HL-60 (cell line): ENCODE measurements around the gene CACNA1C.

ENCODE experiments used
- DNase-seq, 2 experiments: peaks; one replicate each; pipeline ENCODE4 v3.0.0-alpha.2; 2010 to 2020; ENCODE audit warnings: low read depth in 1 of 2, low spot score in 1 of 2
- H3K27ac ChIP-seq: fragments of 250-450 bp; sonication (Bioruptor Pico); replicated peaks from 2 replicates; pipeline ENCODE4 v1.5.1; 2020; ENCODE audit warnings: mild to moderate bottlenecking, moderate library complexity
- H3K27me3 ChIP-seq: fragments of 250-450 bp; sonication (Bioruptor Pico); 2 replicates; pipeline ENCODE4 v1.5.1; 2021; ENCODE audit warnings: mild to moderate bottlenecking, moderate library complexity; ENCODE audit not compliant: insufficient read depth, poor library complexity, severe bottlenecking
- H3K4me3 ChIP-seq: replicated peaks from 2 replicates; pipeline ENCODE4 v1.5.1; 2011; ENCODE audit warnings: mild to moderate bottlenecking, control low read depth, low read length; ENCODE audit not compliant: insufficient read depth
- CTCF ChIP-seq: IDR thresholded peaks from one replicate; pipeline ENCODE4 v1.5.1; 2011; ENCODE audit warnings: low read length, control low read depth, inconsistent platforms; ENCODE audit not compliant: insufficient read depth
- GABPA ChIP-seq: IDR thresholded peaks from 2 replicates; pipeline ENCODE4 v1.6.1; 2012; ENCODE audit warnings: low read depth
- POLR2AphosphoS5 ChIP-seq: IDR thresholded peaks from 2 replicates; pipeline ENCODE4 v1.6.1; 2012; ENCODE audit warnings: low read depth
- REST ChIP-seq: IDR thresholded peaks from 2 replicates; pipeline ENCODE4 v1.6.1; 2012; ENCODE audit warnings: low read depth; ENCODE audit not compliant: insufficient replicate concordance
- SPI1 ChIP-seq: IDR thresholded peaks from 2 replicates; pipeline ENCODE4 v1.6.1; 2012; ENCODE audit warnings: low read depth, mild to moderate bottlenecking, borderline replicate concordance

Gene CACNA1C

GRCh38 chr12:2667716-2668440 is 615.1 kb downstream of the CACNA1C start:
- H3K27ac ChIP-seq = no peak overlapping the region
- TF ChIP-seq SPI1 (no peak), REST (no peak), CTCF (no peak)
- no peak for DNase-seq
- no peak overlapping the region for H3K4me3 ChIP-seq
- H3K27me3 ChIP-seq = no peaks in the 10 kb centered on the region

- no peak overlapping the region for H3K4me3 ChIP-seq
- TF ChIP-seq POLR2AphosphoS5 (no peak), REST (no peak), CTCF (no peak), SPI1 (no peak), GABPA (no peak)
- DNase-seq = no peak
- no peaks in the 10 kb centered on the region for H3K27me3 ChIP-seq
- no peak overlapping the region for H3K27ac ChIP-seq
Observed at GRCh38 chr12:2668816-2669215, 616.0 kb downstream of the CACNA1C start.

- DNase-seq = no peak
- Histone ChIP-seq H3K27ac (no peak overlapping the region), H3K27me3 (no peaks in the 10 kb centered on the region), H3K4me3 (no peak overlapping the region)
- TF ChIP-seq POLR2AphosphoS5 = no peak
- no peak for TF ChIP-seq CTCF
- no peak for TF ChIP-seq SPI1
- no peak for TF ChIP-seq REST
- no peak for TF ChIP-seq GABPA
Observed at GRCh38 chr12:2669560-2669959, 616.8 kb downstream of the CACNA1C start.
